LNCaP clone FGC (cell line): ENCODE results near the gene ESM1.

Experiments
- DNase-seq: peaks from one replicate; pipeline ENCODE4 v3.0.0-alpha.2; 2011; ENCODE audit warnings: low read depth
- H3K4me3 ChIP-seq: 2 replicates; pipeline ENCODE4 v1.5.1; 2011; ENCODE audit warnings: mild to moderate bottlenecking, low read depth, low read length, control low read depth
- TF ChIP-seq, protein P1 (sequence below): IDR thresholded peaks from 2 replicates; pipeline ENCODE4 v1.5.1; 2012; ENCODE audit warnings: mild to moderate bottlenecking; ENCODE audit not compliant: control insufficient read depth, insufficient read depth; ENCODE audit errors: extremely low read depth

Gene ESM1

DNA sequence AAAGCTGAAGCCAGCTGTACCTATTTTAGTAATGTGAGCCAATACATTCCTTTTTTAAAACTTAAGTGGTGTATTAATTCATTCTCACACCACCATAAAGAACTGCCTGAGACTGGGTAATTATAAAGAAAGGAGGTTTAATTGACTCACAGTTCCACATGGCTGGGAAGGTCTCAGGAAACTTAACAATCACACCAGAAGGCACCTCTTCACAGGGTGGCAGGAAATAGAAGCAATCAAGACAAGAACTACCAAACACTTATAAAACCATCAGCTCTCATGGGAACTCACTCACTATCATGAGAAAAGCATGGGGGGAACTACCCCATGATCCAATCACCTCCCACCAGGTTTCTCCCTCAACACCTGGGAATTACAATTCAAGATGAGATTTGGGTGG, 21.0 kb downstream of the ESM1 start:
- H3K4me3 ChIP-seq, result no peak overlapping the region
- TF ChIP-seq, protein P1, sequence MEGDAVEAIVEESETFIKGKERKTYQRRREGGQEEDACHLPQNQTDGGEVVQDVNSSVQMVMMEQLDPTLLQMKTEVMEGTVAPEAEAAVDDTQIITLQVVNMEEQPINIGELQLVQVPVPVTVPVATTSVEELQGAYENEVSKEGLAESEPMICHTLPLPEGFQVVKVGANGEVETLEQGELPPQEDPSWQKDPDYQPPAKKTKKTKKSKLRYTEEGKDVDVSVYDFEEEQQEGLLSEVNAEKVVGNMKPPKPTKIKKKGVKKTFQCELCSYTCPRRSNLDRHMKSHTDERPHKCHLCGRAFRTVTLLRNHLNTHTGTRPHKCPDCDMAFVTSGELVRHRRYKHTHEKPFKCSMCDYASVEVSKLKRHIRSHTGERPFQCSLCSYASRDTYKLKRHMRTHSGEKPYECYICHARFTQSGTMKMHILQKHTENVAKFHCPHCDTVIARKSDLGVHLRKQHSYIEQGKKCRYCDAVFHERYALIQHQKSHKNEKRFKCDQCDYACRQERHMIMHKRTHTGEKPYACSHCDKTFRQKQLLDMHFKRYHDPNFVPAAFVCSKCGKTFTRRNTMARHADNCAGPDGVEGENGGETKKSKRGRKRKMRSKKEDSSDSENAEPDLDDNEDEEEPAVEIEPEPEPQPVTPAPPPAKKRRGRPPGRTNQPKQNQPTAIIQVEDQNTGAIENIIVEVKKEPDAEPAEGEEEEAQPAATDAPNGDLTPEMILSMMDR, result no peak
- no peak for DNase-seq

DNA sequence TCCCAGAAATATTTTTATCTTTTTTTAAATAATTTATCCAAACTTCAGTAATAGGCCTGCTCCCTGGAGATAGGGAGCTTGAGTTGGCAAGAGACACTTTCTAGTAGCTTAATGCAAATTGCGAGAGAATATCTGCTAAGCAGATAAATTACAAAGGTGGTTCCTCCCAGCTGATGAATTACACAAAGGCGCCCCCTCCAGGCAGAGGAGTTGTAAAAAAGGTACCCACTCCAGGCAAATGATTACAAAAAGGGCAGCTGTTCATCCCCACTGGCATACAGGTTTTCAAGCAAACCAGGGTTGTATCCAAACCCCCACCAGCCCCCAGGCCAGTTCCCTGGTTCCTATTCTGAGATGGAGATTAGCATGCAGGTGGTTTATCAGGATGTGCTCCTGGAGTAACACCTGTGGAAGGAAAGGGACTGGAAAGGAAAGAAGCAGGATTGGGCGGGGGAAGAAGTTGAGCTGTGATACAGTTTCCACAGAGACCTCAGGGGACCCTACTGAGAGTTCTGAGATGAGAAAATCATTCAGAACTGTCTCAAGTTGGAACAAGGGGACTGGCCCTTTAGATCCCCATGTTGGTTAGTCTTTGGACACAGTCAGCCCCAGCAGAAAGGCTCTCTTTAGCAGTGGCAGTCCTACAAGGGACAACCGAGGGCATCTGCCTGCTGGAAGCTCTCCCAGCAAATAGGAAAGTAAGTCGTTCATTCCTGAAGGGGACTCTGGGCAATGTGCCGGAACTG, 25.5 kb downstream of the ESM1 start:
- DNase-seq, result no peak
- H3K4me3 ChIP-seq, result no peak overlapping the region
- TF ChIP-seq, protein P1, result peak; percentile 49

DNA sequence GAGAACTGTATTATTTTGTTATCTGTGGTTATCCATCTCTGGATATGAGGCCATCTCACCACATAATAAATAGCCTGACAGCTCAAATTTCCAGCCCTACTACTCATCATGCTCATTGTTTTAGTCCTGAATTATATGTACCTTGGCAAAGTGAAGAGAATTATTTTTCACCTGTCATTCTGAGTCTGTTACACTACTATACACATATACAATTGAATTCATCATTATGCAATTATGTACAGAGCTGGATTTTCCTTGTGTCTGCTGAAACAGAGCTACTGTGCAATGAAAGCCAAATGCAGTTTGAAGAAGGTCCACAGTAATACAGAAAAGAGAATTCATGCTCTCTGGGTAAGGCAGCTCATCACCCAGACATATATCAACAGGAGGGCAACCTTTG, 28.5 kb downstream of the ESM1 start:
- DNase-seq, result no peak
- TF ChIP-seq, protein P1, result no peak

DNA sequence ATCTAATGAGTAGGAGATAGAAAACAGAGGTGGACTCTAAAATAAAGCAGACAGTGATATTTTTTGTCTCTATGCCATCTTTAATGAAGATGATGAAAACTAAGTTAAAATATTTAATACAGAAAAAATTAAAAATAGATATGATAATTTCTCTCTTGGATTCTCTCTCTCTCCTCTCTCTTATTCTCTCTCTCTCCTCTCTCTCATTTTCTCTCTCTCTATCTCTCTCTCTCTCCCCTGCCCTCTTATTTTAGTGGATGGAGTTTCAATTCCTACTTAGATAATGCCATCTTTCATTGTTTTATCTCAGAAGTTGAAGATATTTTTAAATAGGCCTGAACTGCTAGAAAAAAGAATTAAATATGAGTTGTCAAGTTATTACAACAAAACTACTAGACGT, 38.2 kb downstream of the ESM1 start:
- H3K4me3 ChIP-seq, result no peak overlapping the region
- TF ChIP-seq, protein P1, result no peak
- DNase-seq, result no peak

More for the DNA sequence above, 28.5 kb downstream of the ESM1 start:
- H3K4me3 ChIP-seq, result no peak overlapping the region

DNA sequence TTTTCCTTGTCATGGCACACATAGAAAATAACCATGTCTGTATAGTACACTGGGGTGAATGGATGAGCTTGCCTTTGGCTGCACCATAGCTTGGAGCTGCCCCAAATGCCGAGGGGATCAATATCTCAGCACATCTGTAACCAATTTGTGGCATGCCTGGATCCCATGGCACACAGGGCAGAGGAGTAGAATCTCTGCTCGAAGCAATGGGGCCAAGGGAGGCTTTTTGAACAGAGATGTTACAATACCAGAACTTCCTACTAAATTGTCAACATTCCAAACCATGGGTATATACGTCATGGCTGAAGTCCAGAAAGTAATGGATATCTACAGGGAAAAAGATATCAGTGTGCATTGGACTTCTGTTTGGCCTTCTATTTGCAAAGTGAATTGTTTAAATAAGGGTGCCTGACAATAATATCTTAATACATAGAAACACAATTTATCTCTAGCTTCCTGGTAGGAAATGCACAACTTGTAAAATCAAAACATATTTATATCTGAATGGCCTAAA, 39.0 kb downstream of the ESM1 start:
- DNase-seq, result no peak
- TF ChIP-seq, protein P1, result no peak

DNA sequence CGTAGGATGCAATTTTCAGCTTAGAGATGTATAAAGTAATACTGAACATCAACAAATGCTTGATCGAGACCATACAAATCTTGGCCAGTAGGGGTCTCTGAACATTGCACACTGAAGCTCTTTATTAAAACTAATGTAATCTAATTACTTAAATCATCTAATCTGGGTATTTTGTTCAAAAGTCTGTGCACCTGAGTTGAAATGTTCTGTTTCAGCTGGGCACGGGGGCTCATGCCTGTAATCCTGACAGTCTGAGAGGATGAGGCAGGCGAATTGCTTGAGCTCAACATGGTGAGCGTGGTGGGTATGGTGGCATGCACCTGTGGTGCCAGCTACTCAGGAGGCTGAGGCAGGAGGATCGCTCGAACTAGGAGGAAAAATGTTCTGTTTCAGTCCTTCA, 41.0 kb downstream of the ESM1 start:
- no peak for DNase-seq
- TF ChIP-seq, protein P1, result peak; percentile 55
- H3K4me3 ChIP-seq, result no peak overlapping the region

More for the DNA sequence above, 39.0 kb downstream of the ESM1 start:
- no peak overlapping the region for H3K4me3 ChIP-seq
